A673 (cell line): Measurements from ENCODE around the gene TADA3. TPM values are rescaled to one million over a fixed set of nuclear protein-coding genes. Genes with fewer than 3 reads are reported as not detected.

ENCODE experiments used
- BruUV-seq: library from RNA; stranded (reverse); fragments of 400-500 nt; replicated peaks from 2 replicates; lab custom pipeline; 2021; lab: Mats Ljungman, UMichigan
- CTCF ChIA-PET: fragments of 300-600 bp; sonication (Branson Sonifier 250); formaldehyde crosslinking; loops from one replicate; lab custom pipeline; 2022; ENCODE audit warnings: antibody characterized with exemption; lab: Charles Lee
- POLR2A ChIA-PET: fragments of 300-600 bp; sonication (Branson Sonifier 250); formaldehyde crosslinking; loops from one replicate; lab custom pipeline; 2022; ENCODE audit warnings: antibody characterized with exemption; ENCODE audit not compliant: low non-redundant PET; lab: Charles Lee
- DNase-seq: peaks from one replicate; pipeline ENCODE4 v3.0.0-alpha.2; 2015; ENCODE audit warnings: low spot score
- H3K27ac ChIP-seq: fragments of 200-600 bp; sonication (generic); 2 replicates; pipeline ENCODE4 v1.5.1; 2016; ENCODE audit warnings: mixed run types, low read depth, mild to moderate bottlenecking, mixed read lengths, antibody characterized with exemption, low read length; ENCODE audit not compliant: poor library complexity, severe bottlenecking
- H3K27me3 ChIP-seq: fragments of 200-600 bp; sonication (generic); replicated peaks from 2 replicates; pipeline ENCODE4 v1.6.1; 2017; ENCODE audit warnings: mixed run types, low read depth, mild to moderate bottlenecking, mixed read lengths, antibody characterized with exemption, low read length; ENCODE audit not compliant: insufficient read depth, poor library complexity
- H3K36me3 ChIP-seq: fragments of 200-600 bp; sonication (generic); 2 replicates; pipeline ENCODE4 v1.6.1; 2016; ENCODE audit warnings: mixed run types, mild to moderate bottlenecking, mixed read lengths, antibody characterized with exemption, low read length; ENCODE audit not compliant: insufficient read depth, poor library complexity, severe bottlenecking
- H3K4me1 ChIP-seq: fragments of 200-600 bp; sonication (generic); 2 replicates; pipeline ENCODE4 v1.6.1; 2017; ENCODE audit warnings: mixed run types, mild to moderate bottlenecking, mixed read lengths, antibody characterized with exemption, low read length; ENCODE audit not compliant: insufficient read depth, poor library complexity, severe bottlenecking
- H3K4me3 ChIP-seq: fragments of 200-600 bp; sonication (generic); 2 replicates; pipeline ENCODE4 v1.5.1; 2016; ENCODE audit warnings: low read depth, mixed run types, mild to moderate bottlenecking, mixed read lengths, low read length; ENCODE audit not compliant: poor library complexity, severe bottlenecking
- H3K9me3 ChIP-seq: fragments of 200-600 bp; sonication (generic); 2 replicates; pipeline ENCODE4 v1.6.1; 2016; ENCODE audit warnings: mixed run types, low read depth, mild to moderate bottlenecking, mixed read lengths, antibody characterized with exemption, low read length; ENCODE audit not compliant: poor library complexity, severe bottlenecking
- CTCF ChIP-seq: fragments of 300-800, 200-600 bp; sonication (generic); conservative IDR thresholded peaks from 2 replicates; pipeline ENCODE4 v1.5.1; 2017; ENCODE audit warnings: low read depth, mild to moderate bottlenecking, antibody characterized with exemption, low read length, moderate library complexity, mixed read lengths
- EZH2 ChIP-seq: fragments of 200-600 bp; sonication (generic); IDR thresholded peaks from 2 replicates; pipeline ENCODE4 v1.6.1; 2017; ENCODE audit warnings: borderline replicate concordance, low read depth, mild to moderate bottlenecking, mixed read lengths, antibody characterized with exemption, low read length; ENCODE audit not compliant: poor library complexity, severe bottlenecking
- intact Hi-C: fragments of 100-400 bp; cut with micrococcal nuclease; formaldehyde crosslinking; loops from one replicate; pipeline ENCODE4 v1.10.0; 2022; ENCODE audit not compliant: unreplicated experiment
- total RNA-seq: library from RNA; stranded (reverse); gene quantifications from 2 replicates; pipeline ENCODE4 v1.2.3, GENCODE V29; 2021

TADA3 gene
- total RNA-seq, 1 experiment from 2014 or later: 46.1 TPM

GRCh38 chr3:9750556-9751411, 41.5 kb downstream of the TADA3 start:
- Histone ChIP-seq H3K4me3 (peak overlapping the region; percentile 62), H3K36me3 (peaks cover 54% of the 10 kb centered on the region), H3K9me3 (no peaks in the 10 kb centered on the region), H3K4me1 (peaks cover 14% of the 10 kb centered on the region), H3K27ac (peak overlapping the region; percentile 89), H3K27me3 (no peaks in the 10 kb centered on the region)
- intact Hi-C loops: loop anchor here (1.0 kb wide), 1 partner anchor 19 kb away; the partner anchor contains the start of gene BRPF1
- TF ChIP-seq CTCF (no peak), EZH2 (no peak)
- ChIA-PET POLR2A (no interaction called here), CTCF (no interaction called here)
- BruUV-seq: no TSS peak
- no peak for DNase-seq

- TF ChIP-seq CTCF: no peak
- no peak for TF ChIP-seq EZH2
- intact Hi-C loops: loop anchor here (1.0 kb wide), 1 partner anchor 19 kb away; the partner anchor contains the start of gene BRPF1
- Histone ChIP-seq H3K4me3 (peak within 1 kb of the TSS; percentile 62), H3K9me3 (no peaks in the 10 kb centered on the region), H3K36me3 (peaks cover 58% of the 10 kb centered on the region), H3K27ac (peak within 1 kb of the TSS; percentile 89), H3K4me1 (peaks cover 11% of the 10 kb centered on the region), H3K27me3 (no peaks in the 10 kb centered on the region)
- CTCF ChIA-PET: interaction anchor here (0.6 to 0.9 kb wide), 3 partner anchors 22 to 839 kb away, joined by 3 read pairs; no protein-coding TSS in a partner anchor
- POLR2A ChIA-PET: interaction anchor here (0.6 kb wide), 1 partner anchor 10 kb away, joined by 5 read pairs; no protein-coding TSS in a partner anchor
- DNase-seq: peak; percentile 99
- BruUV-seq: TSS peak; percentile 45
Measured at GRCh38 chr3:9749645-9750555, 42.4 kb downstream of the TADA3 start, which contains the start of gene OGG1. Gene OGG1, plus strand, starts transcription at chr3:9749952. Its CDS starts 335 bp downstream, at chr3:9750287.

- H3K36me3 ChIP-seq: peaks cover 59% of the 10 kb centered on the region
- TF ChIP-seq EZH2: no peak
- ChIA-PET POLR2A (interaction anchor here (0.6 kb wide), 1 partner anchor 11 kb away, joined by 5 read pairs; no protein-coding TSS in a partner anchor), CTCF (interaction anchor here (0.6 to 0.9 kb wide), 2 partner anchors 22 to 141 kb away, joined by 3 read pairs; no protein-coding TSS in a partner anchor)
- DNase-seq: no peak
- peak overlapping the region; percentile 62 for H3K4me3 ChIP-seq
- H3K9me3 ChIP-seq: no peaks in the 10 kb centered on the region
- BruUV-seq: TSS peak; percentile 65
- H3K27ac ChIP-seq: peak overlapping the region; percentile 89
- intact Hi-C loops: no loop called here
- H3K27me3 ChIP-seq: no peaks in the 10 kb centered on the region
- H3K4me1 ChIP-seq: peaks cover 5% of the 10 kb centered on the region
Measured at GRCh38 chr3:9749296-9749644, 43.0 kb downstream of the TADA3 start.
